ENCODE measurements around the gene SYT17.

SYT17 gene

GRCh38 chr16:19136549-19137196 lies 31.4 kb upstream of the SYT17 start:
- no peaks in the 10 kb centered on the region for H3K36me3 Mint-ChIP-seq (ENCODE audit: low read depth)
- no peak for TF ChIP-seq CTCF (IDR thresholded peaks at IDR 0.05; ENCODE audit: unreplicated experiment in 3 of 3)
- no peaks in the 10 kb centered on the region for H3K27me3 Mint-ChIP-seq (ENCODE audit: low read depth)
- no peaks in the 10 kb centered on the region for H3K9me3 Mint-ChIP-seq
- no peak overlapping the region for H3K4me3 Mint-ChIP-seq
- H3K4me1 Mint-ChIP-seq, result peaks cover 52% of the 10 kb centered on the region
- peak overlapping the region in 2 of 3 experiments; percentile 88 to 92 for H3K27ac Mint-ChIP-seq

- peak overlapping the region in 1 of 3 experiments; percentile 43 for H3K4me3 Mint-ChIP-seq
- TF ChIP-seq CTCF (IDR thresholded peaks at IDR 0.05; ENCODE audit: unreplicated experiment in 3 of 3), result no peak
- H3K9me3 Mint-ChIP-seq, result no peaks in the 10 kb centered on the region
- peaks cover 52% of the 10 kb centered on the region for H3K4me1 Mint-ChIP-seq
- H3K27me3 Mint-ChIP-seq (ENCODE audit: low read depth), result peaks cover 1% of the 10 kb centered on the region
- peak overlapping the region; percentile 69 to 92 (median 88) for H3K27ac Mint-ChIP-seq
- no peaks in the 10 kb centered on the region for H3K36me3 Mint-ChIP-seq (ENCODE audit: low read depth)
Observed at GRCh38 chr16:19137201-19138128, 30.6 kb upstream of the SYT17 start.

GRCh38 chr16:19138601-19139000 lies 29.4 kb upstream of the SYT17 start:
- Mint-ChIP-seq H3K4me1 (peaks cover 52% of the 10 kb centered on the region), H3K27ac (peak overlapping the region; percentile 78 to 88 (median 85)), H3K27me3 (ENCODE audit: low read depth) (peaks cover 3% of the 10 kb centered on the region), H3K4me3 (peak overlapping the region in 2 of 3 experiments; percentile 6 to 20), H3K36me3 (ENCODE audit: low read depth) (no peaks in the 10 kb centered on the region), H3K9me3 (no peaks in the 10 kb centered on the region)
- TF ChIP-seq CTCF (IDR thresholded peaks at IDR 0.05; ENCODE audit: unreplicated experiment in 3 of 3), result no peak

GRCh38 chr16:19139436-19140091 lies 28.5 kb upstream of the SYT17 start:
- Mint-ChIP-seq H3K27ac (peak overlapping the region; percentile 78 to 88 (median 85)), H3K4me1 (peaks cover 52% of the 10 kb centered on the region), H3K4me3 (no peak overlapping the region), H3K27me3 (ENCODE audit: low read depth) (peaks cover 3% of the 10 kb centered on the region), H3K9me3 (no peaks in the 10 kb centered on the region), H3K36me3 (ENCODE audit: low read depth) (no peaks in the 10 kb centered on the region)
- no peak for TF ChIP-seq CTCF (IDR thresholded peaks at IDR 0.05; ENCODE audit: unreplicated experiment in 3 of 3)

GRCh38 chr16:19140396-19140795 lies 27.6 kb upstream of the SYT17 start:
- TF ChIP-seq CTCF (IDR thresholded peaks at IDR 0.05; ENCODE audit: unreplicated experiment in 3 of 3), result no peak
- Mint-ChIP-seq H3K4me1 (peaks cover 49% of the 10 kb centered on the region), H3K4me3 (no peak overlapping the region), H3K9me3 (no peaks in the 10 kb centered on the region), H3K27ac (peak overlapping the region in 2 of 3 experiments; percentile 77 to 88), H3K36me3 (ENCODE audit: low read depth) (no peaks in the 10 kb centered on the region), H3K27me3 (ENCODE audit: low read depth) (peaks cover 3% of the 10 kb centered on the region)
